Right atrium auricular region (tissue), 2 donors: ENCODE results near the gene DNAH3. TPM values are rescaled to one million over a fixed set of nuclear protein-coding genes. Genes with fewer than 3 reads are reported as not detected.

Source experiments
- DNase-seq: peaks from one replicate; pipeline ENCODE4 v3.0.0-alpha.2; 2019; ENCODE audit warnings: low spot score
- H3K27ac ChIP-seq, 2 donors: fragments of 200-600 bp; sonication (generic); 1 replicate in 1 of 2; 2 replicates in 1 of 2; pipeline ENCODE4 v1.5.1; 2016 to 2019
- H3K27me3 ChIP-seq, 2 donors: fragments of 200-600 bp; sonication (generic); one replicate each; pipeline versions ENCODE4 v1.5.1 to v1.6.0; 2017 to 2019
- H3K36me3 ChIP-seq: fragments of 200-600 bp; sonication (generic); one replicate; pipeline ENCODE4 v1.5.1; 2016
- H3K4me1 ChIP-seq, 2 donors: fragments of 200-600 bp; sonication (generic); one replicate each; pipeline versions ENCODE4 v1.5.1 to v1.6.0; 2017 to 2019
- H3K4me3 ChIP-seq, 2 donors: fragments of 200-600 bp; sonication (generic); 1 replicate in 1 of 2; 2 replicates in 1 of 2; pipeline ENCODE4 v1.5.1; 2017 to 2019; ENCODE audit warnings: mild to moderate bottlenecking in 1 of 2, moderate library complexity in 1 of 2
- H3K9me3 ChIP-seq, 2 donors: fragments of 200-600 bp; sonication (generic); one replicate each; pipeline ENCODE4 v1.5.1; 2019
- total RNA-seq, 2 donors: library from RNA; depleted of rRNA; stranded (reverse); fragments of >200 nt; gene quantifications; one replicate each; pipeline ENCODE4 v1.1.0, GENCODE V29; 2016
- TF ChIP-seq, protein P1 (sequence below), 2 donors: fragments of 200-600 bp; sonication (generic); IDR thresholded peaks; one replicate each; pipeline ENCODE4 v1.5.1; 2019; ENCODE audit warnings: antibody characterized with exemption in 2 of 2

The DNAH3 gene
- total RNA-seq, 2 donors from 2014 or later = 0.20 TPM; not detected in 1

DNA sequence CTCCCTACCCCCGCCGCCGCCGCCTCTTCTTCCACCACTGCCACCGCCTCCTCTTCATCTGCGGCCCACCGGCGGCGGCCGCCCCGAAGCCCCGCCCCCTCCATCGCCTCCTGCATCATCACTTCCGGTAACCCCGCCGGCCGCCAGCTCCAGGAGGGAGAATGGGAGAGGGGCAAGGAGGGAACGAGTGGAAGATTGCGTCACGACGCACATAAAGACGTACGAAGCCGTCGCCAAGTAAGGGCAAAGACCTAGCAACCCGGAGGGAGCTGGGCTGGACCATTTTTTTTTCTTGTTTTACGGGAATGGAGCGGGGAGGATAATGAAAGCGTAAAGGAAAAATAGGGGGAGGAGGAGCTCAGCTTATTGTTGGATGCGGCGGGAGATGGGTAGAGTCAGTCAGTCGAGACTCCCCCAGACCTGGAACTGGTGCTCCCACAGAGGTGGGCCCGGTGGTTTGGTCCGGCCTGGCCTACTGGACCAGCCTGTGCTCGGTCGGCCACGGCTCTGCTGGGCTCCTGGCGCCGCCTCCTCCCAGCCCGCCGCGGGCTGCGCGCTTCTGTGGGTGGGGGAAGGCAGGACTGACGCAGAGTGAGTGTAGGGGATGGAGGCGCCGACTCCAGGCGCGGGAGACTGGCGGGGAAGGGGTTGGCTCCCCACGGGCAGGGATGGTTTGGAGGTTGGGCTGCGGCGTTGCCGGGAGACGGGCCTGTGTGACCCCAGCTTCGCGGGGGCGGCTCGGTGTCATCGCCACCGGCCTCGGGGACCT, 250.2 kb downstream of the DNAH3 start, which contains the start of the genes DCUN1D3 and LYRM1:
TSS of gene DCUN1D3 (minus strand) at position 60 of the 769 bp plus-strand sequence. CDS start 37,820 bp downstream, outside the sequence.
TSS of gene LYRM1 (plus strand) at position 473 of the 769 bp plus-strand sequence. CDS start 14,785 bp downstream, outside the sequence.
- Histone ChIP-seq H3K27ac (peak within 1 kb of the TSS; percentile 96 to 99), H3K27me3 (no peaks in the 10 kb centered on the region), H3K9me3 (no peaks in the 10 kb centered on the region), H3K36me3 (peaks cover 9% of the 10 kb centered on the region), H3K4me1 (peaks cover 0 to 74% of the 10 kb centered on the region in 2 donors), H3K4me3 (peak within 1 kb of the TSS; percentile 68 to 89)
- TF ChIP-seq, protein P1, sequence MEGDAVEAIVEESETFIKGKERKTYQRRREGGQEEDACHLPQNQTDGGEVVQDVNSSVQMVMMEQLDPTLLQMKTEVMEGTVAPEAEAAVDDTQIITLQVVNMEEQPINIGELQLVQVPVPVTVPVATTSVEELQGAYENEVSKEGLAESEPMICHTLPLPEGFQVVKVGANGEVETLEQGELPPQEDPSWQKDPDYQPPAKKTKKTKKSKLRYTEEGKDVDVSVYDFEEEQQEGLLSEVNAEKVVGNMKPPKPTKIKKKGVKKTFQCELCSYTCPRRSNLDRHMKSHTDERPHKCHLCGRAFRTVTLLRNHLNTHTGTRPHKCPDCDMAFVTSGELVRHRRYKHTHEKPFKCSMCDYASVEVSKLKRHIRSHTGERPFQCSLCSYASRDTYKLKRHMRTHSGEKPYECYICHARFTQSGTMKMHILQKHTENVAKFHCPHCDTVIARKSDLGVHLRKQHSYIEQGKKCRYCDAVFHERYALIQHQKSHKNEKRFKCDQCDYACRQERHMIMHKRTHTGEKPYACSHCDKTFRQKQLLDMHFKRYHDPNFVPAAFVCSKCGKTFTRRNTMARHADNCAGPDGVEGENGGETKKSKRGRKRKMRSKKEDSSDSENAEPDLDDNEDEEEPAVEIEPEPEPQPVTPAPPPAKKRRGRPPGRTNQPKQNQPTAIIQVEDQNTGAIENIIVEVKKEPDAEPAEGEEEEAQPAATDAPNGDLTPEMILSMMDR (IDR thresholded peaks at IDR 0.05) = no peak
- DNase-seq = peak; percentile 99

DNA sequence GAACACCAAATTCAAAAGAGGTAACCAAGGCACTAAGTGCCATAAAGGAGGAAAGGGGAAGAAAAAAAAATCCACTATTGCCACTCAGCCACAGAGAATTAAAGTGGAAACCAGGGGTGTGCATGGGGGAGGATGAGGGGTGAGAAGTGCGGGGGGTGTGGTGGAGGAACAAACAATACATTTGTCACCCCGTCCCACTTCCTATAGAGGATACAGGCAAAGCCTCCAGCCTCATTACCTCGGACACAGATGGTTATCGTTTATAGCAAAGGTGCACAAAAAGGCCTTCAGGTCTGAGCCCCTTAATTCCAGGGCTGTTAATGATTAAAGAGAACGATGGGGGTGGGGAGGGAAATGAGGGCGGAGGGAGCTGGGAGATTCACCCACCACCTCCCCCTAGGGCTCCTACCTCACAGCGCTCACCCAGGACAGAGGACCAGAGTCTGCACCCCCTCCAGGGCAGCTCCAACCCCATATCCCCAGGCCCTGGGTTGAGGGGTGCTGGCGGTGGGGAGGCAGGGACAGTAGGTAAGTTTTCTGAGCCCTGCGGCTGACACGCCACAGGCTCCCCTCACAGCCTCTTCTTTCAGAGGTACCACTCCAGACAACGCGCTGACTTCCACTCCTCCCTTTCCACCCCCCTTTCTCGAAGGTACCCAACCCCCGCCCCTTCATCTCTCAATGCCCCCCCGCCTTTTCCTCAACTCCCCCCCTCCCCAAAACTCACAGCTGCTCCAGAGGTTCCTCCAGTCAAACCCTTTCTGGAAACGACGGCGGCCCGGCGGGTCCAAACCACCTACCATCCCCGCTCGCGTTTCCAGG, 251.0 kb downstream of the DNAH3 start:
- Histone ChIP-seq H3K27ac (peak overlapping the region; percentile 96 to 99), H3K4me1 (peaks cover 0 to 66% of the 10 kb centered on the region in 2 donors), H3K36me3 (peaks cover 9% of the 10 kb centered on the region), H3K27me3 (no peaks in the 10 kb centered on the region), H3K4me3 (peak overlapping the region; percentile 68 to 89), H3K9me3 (no peaks in the 10 kb centered on the region)
- TF ChIP-seq, protein P1 (IDR thresholded peaks at IDR 0.05) = no peak
- DNase-seq = no peak

DNA sequence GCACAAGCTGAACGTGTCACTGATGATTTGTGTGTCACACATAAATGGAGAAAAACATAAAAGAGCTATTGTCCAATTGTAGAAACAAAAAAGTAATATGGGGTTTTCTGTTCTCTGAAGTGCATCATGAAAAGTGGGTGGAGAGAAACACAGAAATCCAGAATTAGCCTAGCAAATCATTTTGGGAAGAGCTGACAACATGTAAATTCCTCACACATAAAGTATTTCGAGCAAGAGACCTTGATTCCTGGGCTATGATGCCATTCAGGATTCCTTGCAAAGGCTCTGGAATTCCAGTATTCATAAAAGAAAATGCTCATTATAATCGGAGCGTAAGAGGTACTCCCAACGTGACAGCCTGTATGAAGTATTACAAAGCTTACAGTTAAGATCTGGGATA, 251.6 kb downstream of the DNAH3 start:
- peak overlapping the region; percentile 96 to 99 for H3K27ac ChIP-seq
- TF ChIP-seq, protein P1 (IDR thresholded peaks at IDR 0.05) = no peak
- no peaks in the 10 kb centered on the region for H3K27me3 ChIP-seq
- no peaks in the 10 kb centered on the region for H3K9me3 ChIP-seq
- H3K4me1 ChIP-seq = peaks cover 0 to 63% of the 10 kb centered on the region in 2 donors
- peak overlapping the region; percentile 68 to 89 for H3K4me3 ChIP-seq
- no peak for DNase-seq
- peaks cover 9% of the 10 kb centered on the region for H3K36me3 ChIP-seq

DNA sequence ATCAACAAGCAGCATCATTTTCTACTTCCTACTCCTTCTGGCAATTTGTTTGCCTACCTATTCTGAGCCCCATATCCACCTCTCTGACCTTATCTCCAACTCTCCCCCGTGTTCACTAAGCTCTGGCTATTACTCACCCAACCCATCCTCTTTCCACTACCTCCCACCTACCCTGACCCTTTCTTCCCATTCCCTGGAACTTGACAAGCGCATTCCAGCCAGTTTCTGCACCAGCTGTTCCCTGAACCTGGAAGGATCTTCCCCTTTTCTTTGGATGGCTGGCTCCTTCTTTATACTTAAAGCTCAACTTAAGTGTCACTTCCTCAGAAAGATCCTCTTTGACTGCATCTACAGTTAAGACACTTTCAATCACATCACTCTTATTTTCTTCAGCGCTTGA, 252.7 kb downstream of the DNAH3 start:
- Histone ChIP-seq H3K36me3 (peaks cover 18% of the 10 kb centered on the region), H3K9me3 (no peaks in the 10 kb centered on the region), H3K4me1 (peaks cover 0 to 55% of the 10 kb centered on the region in 2 donors), H3K27ac (peak overlapping the region; percentile 24 to 96), H3K4me3 (peak overlapping the region in 1 of 2 donors; percentile 2), H3K27me3 (no peaks in the 10 kb centered on the region)
- no peak for DNase-seq
- TF ChIP-seq, protein P1 (IDR thresholded peaks at IDR 0.05) = no peak

DNA sequence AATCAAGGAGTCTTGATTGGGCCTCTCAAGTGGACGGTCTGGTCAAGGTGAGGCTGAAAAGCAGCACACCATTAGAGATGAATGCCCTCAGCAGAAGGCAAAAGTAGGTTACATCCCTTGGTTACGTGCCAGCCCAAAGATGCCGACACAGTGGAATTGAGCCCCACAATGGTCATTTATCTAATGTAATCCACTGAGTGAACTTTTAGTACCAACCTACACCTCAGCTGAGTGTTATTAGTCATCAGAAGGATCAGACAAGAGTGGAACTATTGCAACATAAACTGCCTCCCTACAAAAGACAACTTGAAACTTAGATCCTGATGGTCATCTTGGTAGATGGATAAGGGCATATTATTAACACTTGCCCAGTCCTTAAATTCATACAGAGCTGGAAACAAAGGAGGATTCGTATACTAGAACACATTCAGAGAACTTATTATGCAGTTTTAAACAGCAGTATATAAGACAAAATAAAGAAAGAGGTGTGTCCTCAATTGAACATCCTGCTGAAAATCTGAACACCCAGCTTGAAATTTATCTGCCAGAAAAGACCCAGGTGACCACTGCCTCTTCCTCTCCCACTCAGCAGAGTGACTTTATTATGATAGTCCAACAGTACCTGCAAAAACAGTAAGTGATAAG, 253.3 kb downstream of the DNAH3 start:
- Histone ChIP-seq H3K4me1 (peaks cover 0 to 49% of the 10 kb centered on the region in 2 donors), H3K27me3 (no peaks in the 10 kb centered on the region), H3K36me3 (peaks cover 18% of the 10 kb centered on the region), H3K9me3 (no peaks in the 10 kb centered on the region), H3K27ac (peak overlapping the region; percentile 24 to 96), H3K4me3 (peak overlapping the region in 1 of 2 donors; percentile 2)
- DNase-seq = no peak
- TF ChIP-seq, protein P1 (IDR thresholded peaks at IDR 0.05) = no peak
